ENCODE measurements around the gene CFAP91. TPM values are rescaled to one million over a fixed set of nuclear protein-coding genes. Genes with fewer than 3 reads are reported as not detected.

Gene CFAP91
- total RNA-seq, 4 donors from 2014 or later = 1.5 to 6.5 (median 4.4) TPM

DNA sequence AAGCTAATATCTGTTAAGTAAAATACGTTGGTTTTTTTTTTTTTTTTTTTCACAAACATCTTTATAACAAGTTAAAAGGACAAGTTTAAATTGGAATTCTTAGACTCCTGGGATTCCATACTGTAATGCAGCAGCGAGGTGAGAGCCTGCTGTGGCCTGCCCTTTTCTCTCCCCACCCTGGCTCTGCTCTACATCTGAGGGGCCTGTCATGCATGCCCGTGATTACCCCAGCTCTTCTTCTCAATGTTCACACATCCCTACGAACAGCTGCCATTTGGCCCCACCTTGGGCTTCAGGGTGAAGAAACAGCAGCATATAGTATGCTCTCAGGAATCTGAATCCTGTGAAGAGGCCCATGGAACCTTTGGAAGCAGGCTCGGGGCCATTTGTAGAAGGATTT is 14.7 kb downstream of the CFAP91 start:
- WGBS = 84% methylated on average over 5 of the region's 5 CpGs
- no peak for DNase-seq (ENCODE audit: extremely low spot score)
- peaks cover 0 to 35% (median 4%) of the 10 kb centered on the region in 4 donors for H3K36me3 ChIP-seq
- intact Hi-C loops (cut with DNase I) = no loop called here
- no peak overlapping the region for H3K27ac ChIP-seq (replicated peaks in 1 of 4)
- no peaks in the 10 kb centered on the region for H3K9me3 ChIP-seq
- H3K27me3 ChIP-seq = no peaks in the 10 kb centered on the region
- TF ChIP-seq POLR2AphosphoS5 (IDR thresholded peaks at IDR 0.05) (no peak), POLR2A (IDR thresholded peaks at IDR 0.05; ENCODE audit: low read depth) (no peak), EP300 (IDR thresholded peaks at IDR 0.05) (no peak)
- TF ChIP-seq, protein P1, sequence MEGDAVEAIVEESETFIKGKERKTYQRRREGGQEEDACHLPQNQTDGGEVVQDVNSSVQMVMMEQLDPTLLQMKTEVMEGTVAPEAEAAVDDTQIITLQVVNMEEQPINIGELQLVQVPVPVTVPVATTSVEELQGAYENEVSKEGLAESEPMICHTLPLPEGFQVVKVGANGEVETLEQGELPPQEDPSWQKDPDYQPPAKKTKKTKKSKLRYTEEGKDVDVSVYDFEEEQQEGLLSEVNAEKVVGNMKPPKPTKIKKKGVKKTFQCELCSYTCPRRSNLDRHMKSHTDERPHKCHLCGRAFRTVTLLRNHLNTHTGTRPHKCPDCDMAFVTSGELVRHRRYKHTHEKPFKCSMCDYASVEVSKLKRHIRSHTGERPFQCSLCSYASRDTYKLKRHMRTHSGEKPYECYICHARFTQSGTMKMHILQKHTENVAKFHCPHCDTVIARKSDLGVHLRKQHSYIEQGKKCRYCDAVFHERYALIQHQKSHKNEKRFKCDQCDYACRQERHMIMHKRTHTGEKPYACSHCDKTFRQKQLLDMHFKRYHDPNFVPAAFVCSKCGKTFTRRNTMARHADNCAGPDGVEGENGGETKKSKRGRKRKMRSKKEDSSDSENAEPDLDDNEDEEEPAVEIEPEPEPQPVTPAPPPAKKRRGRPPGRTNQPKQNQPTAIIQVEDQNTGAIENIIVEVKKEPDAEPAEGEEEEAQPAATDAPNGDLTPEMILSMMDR (IDR thresholded peaks at IDR 0.05) = no peak
- H3K4me1 ChIP-seq = no peaks in the 10 kb centered on the region
- no peak overlapping the region for H3K4me3 ChIP-seq

DNA sequence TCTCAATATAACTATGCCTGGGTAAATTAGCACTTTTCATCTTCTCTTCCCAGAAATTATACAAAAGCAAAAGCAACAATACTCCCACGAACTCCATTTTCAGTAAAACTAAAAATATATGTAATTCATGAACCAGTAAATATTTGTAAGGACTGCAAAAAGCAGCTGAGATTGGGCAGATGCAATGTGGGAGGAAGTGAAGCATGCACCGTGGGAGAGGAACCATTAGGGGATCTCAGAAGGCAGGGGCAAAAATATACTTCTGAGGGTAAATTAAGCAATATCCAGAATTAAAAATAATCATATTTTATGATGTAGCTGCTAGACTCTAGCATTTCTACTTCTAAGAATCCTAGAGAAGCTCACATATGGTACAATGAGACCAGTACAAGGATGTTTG is 20.2 kb downstream of the CFAP91 start:
- no peaks in the 10 kb centered on the region for H3K27me3 ChIP-seq
- H3K36me3 ChIP-seq = peaks cover 0 to under 1% (median 0%) of the 10 kb centered on the region in 4 donors
- no peak for DNase-seq (ENCODE audit: extremely low spot score)
- no peaks in the 10 kb centered on the region for H3K9me3 ChIP-seq
- TF ChIP-seq EP300 (IDR thresholded peaks at IDR 0.05) (no peak), POLR2AphosphoS5 (IDR thresholded peaks at IDR 0.05) (no peak)
- TF ChIP-seq, protein P1 (IDR thresholded peaks at IDR 0.05) = no peak
- H3K4me1 ChIP-seq = no peaks in the 10 kb centered on the region
- 60% methylated on average over 2 of the region's 2 CpGs for WGBS
- H3K27ac ChIP-seq (replicated peaks in 1 of 4) = no peak overlapping the region
- no peak overlapping the region for H3K4me3 ChIP-seq
- intact Hi-C loops (cut with DNase I) = no loop called here

DNA sequence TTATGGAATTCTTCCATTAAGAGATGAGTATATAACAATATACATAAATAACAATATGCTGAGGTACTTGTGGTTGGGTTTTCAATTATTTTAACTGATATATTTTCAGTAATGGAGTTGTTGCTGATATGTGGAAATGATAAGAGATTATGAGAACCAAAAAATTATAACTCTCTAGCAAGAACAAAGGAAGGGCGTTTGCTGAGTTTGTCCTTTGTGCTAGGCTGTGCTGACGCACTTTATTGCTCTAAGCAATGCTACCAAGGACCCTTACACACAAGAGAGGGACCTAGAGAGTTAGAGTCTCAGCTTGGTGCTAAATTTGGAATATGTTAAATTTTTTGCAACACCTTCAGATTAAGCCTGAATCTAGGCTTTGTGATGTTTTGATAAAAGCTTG is 24.1 kb downstream of the CFAP91 start:
- peaks cover 0 to 14% (median 2%) of the 10 kb centered on the region in 4 donors for H3K36me3 ChIP-seq
- WGBS = 77% methylated on average over 2 of the region's 2 CpGs
- no peak for DNase-seq (ENCODE audit: extremely low spot score)
- H3K4me3 ChIP-seq = no peak overlapping the region
- TF ChIP-seq POLR2A (IDR thresholded peaks at IDR 0.05; ENCODE audit: low read depth) (no peak), EP300 (IDR thresholded peaks at IDR 0.05) (no peak), POLR2AphosphoS5 (IDR thresholded peaks at IDR 0.05) (no peak)
- TF ChIP-seq, protein P1 (IDR thresholded peaks at IDR 0.05) = no peak
- intact Hi-C loops (cut with DNase I) = no loop called here
- no peaks in the 10 kb centered on the region for H3K27me3 ChIP-seq
- no peaks in the 10 kb centered on the region for H3K4me1 ChIP-seq
- no peaks in the 10 kb centered on the region for H3K9me3 ChIP-seq
- no peak overlapping the region for H3K27ac ChIP-seq (replicated peaks in 1 of 4)

DNA sequence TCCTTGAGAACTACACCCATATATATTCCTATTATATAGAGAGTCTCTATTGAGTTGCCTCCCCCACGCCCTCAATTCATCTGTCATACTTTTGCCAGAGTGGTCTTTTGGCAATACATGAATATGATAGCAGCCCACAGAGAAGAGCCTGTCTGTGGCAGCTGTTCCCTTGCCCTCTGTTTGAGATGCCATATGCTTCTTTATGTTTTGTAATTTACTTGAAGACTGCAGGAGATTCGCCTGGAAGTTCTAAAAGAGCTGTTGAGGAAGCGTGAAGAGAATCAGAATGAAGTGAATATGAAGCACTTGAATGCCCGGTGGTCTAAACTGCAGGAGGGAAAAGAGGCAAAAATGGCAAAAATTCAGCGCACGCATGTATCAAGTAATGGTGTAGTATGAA is 27.2 kb downstream of the CFAP91 start:
- 95% methylated on average over 6 of the region's 6 CpGs for WGBS
- no peaks in the 10 kb centered on the region for H3K4me1 ChIP-seq
- peaks cover 0 to 24% (median 2%) of the 10 kb centered on the region in 4 donors for H3K36me3 ChIP-seq
- no peak for TF ChIP-seq POLR2AphosphoS5 (IDR thresholded peaks at IDR 0.05)
- TF ChIP-seq POLR2A (IDR thresholded peaks at IDR 0.05; ENCODE audit: low read depth) = no peak
- TF ChIP-seq, protein P1 (IDR thresholded peaks at IDR 0.05) = no peak
- no peak for TF ChIP-seq EP300 (IDR thresholded peaks at IDR 0.05)
- H3K27me3 ChIP-seq = no peaks in the 10 kb centered on the region
- intact Hi-C loops (cut with DNase I) = no loop called here
- H3K9me3 ChIP-seq = no peaks in the 10 kb centered on the region
- no peak for DNase-seq (ENCODE audit: extremely low spot score)
- no peak overlapping the region for H3K4me3 ChIP-seq
- no peak overlapping the region for H3K27ac ChIP-seq (replicated peaks in 1 of 4)
